NCI-H2081 (cell line): ENCODE measurements around the gene NR2C1.
"Not testable (repeated sequence)": the region's sequence is repeated elsewhere in the genome, so short reads cannot be mapped to it uniquely, and the experiment has no call there.

Experiments used
- DNase-seq, 2 experiments: peaks; one replicate each; lab custom pipeline; 2025; lab: John Stamatoyannopoulos, UW

NR2C1 gene

GRCh38 chr12:95002754-95003153 lies 70.7 kb downstream of the NR2C1 start:
- no peak for DNase-seq

DNA sequence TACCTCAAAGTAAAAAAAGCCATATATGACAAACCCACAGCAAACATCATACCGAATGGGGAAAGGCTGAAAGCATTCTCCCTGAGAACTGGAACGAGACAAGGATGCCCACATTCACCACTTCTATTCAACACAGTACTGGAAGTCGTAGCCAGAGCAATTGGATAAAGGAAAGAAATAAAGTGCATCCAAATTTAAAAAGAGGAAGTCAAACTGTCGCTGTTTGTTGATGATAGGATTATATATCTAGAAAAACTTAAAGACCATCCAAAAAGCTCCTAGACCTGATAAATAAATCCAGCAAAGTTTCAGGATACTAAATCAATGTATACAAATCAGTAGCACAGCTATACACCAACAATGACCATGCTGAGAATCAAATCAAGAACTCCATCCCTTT lies 75.1 kb downstream of the NR2C1 start:
- no peak for DNase-seq

DNA sequence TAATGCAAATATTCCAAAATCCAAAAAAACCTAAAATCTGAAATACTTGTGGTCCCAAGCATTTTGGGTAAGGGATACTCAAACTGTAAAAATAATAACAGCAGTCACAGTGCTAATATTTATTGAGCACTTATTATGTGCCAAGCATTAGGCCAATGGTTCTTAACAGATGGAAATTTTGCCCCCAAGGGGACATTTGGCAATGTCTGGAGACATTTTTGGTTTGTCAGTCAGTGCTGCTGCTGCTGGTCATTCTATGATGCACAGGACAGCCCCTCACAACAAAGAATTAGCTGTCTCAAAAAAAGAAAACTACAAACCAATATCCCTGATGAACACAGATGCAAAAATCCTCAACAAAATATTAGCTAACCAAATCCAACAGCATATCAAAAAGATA lies 75.7 kb downstream of the NR2C1 start:
- no peak for DNase-seq

DNA sequence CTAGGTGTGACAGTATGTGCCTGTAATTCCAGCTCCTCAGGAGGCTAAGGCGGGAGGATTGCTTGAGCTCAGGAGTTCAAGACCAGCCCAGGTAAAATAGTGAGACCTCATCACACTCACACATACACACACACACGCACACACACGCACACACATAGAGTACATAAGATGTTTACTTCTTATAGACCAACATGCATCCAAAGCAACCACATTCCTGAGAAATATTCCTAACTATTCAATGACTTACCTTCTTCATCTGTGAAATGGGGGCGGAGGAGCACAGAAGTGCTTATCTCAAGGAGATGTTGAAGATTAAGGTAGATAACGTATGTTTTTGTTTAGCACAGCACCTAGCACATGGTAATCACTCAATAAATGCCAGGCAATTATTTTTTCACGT lies 76.4 kb downstream of the NR2C1 start:
- no peak for DNase-seq

DNA sequence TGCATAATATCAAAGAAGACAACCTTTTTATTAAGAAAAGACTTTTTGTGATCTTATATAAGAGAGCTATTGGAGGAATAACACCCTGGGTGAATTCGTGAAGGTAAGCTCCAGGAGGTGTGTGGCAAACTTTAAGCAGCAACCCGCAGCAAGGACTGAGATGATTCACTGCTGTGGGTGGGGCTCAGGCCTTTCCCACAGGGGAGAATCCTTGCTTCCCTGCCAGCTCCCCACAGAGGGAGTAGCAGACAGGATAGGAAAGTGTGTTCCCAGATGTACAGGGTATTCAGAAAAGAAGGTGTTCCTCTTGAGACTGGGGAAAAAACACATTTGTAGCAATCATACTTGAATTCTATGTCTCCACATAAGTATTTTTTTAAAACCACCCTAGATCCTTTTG lies 79.1 kb downstream of the NR2C1 start:
- DNase-seq = no peak

GRCh38 chr12:94993855-94994254 lies 79.6 kb downstream of the NR2C1 start:
- not testable (repeated sequence) for DNase-seq

- DNase-seq = no peak
Measured at GRCh38 chr12:94990222-94990621, 83.2 kb downstream of the NR2C1 start.

DNA sequence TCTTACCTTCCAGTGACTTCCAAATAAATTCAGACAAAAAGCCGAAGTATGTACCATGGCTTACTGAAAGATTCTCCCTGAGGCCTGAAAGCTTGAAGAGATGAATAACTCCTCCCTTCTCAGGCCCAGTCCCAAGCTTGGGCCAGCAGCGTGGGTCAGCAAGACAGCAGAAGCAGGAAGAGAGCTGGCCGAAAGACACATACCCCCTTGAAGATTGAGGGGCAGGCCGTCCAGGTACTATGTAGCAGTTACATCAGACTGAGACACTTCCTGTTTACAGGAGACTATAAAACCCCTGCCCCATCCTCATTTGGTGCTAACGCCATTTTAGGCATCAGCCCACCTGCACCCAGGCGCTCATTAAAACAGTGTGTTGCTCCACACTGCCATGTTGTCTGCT lies 84.9 kb downstream of the NR2C1 start:
- DNase-seq = peak in 1 of 2 experiments; percentile 16

DNA sequence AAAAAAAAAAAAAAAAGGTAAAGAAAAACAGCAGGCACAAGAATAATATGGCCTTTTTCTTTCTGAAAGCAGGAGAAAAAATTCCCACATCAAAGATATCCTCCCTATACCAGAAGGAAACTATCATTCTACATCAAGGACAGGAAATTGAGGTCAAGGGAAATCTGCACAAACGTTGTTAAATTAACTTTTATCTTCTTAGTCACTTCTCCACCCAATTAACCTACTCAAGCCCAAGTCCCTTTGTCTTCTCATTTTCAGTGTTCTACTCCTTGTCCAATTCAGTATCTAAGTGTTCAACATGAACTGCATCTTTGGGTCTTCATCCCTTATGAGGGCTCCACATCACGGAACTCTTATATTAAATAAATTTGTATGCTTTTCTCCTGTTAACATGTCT lies 85.6 kb downstream of the NR2C1 start:
- no peak for DNase-seq

DNA sequence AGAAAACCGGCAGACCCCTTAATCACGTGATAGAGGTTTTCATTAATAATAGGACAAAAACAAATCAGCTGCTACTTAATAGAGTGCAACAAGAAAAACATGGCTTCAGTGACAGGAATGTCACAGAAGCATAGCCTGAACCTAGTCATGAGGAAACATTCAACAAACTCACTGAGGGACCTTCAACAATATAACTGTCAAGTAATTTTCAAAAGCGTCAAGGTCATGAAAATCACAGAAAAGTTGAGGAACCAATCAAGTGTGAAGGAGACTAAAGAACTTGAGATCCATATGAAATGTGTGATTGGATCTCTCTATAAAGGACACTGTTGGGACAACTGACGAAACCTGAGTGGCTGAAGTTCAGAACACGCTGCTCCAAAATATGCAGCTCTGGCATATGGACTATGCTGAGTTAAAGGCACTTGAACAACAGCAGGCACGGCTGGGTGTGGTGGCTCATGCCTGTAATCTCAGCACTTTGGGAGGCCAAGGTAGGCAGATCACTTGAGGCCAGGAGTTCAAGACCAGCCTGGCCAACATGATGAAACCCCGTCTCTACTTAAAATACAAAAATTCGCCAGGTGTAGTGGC lies 86.2 kb downstream of the NR2C1 start:
- no peak for DNase-seq

DNA sequence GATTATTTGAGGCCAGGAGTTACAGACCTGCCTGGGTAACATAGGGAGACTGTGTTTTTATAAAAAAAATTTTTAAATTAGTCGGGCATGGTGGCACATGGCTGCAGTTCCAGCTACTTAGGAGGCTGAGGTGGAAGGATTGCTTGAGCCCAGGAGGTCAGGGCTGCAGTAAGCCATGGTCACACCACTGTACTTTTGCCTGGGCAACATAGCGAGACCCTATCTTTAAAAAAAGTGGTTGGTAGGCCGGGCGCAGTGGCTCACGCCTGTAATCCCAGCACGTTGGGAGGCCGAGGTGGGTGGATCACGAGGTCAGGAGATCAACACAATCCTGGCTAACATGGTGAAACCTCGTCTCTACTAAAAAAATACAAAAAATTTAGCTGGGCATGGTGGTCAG lies 88.3 kb downstream of the NR2C1 start:
- DNase-seq = not testable (repeated sequence)

DNA sequence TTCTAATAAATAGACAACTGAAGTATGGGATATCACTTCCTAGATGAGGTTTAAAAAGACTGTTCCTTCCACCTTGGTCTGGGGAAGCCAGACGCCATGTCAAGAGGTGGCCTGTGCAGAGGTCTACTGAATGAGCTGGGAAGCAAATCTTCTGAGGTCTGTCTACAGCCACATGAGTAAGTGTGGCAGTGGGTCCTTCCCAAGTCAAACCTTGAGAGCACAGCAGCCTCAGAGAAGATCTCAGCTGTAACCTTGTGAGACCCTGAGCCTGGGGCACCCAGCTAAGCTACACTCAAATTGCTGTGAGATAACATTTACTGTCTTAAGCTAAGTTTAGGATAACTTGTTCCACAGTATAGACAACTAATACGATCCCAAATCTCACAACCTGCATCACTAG lies 90.1 kb downstream of the NR2C1 start:
- no peak for DNase-seq

- no peak for DNase-seq
Measured at GRCh38 chr12:94982456-94982855, 91.0 kb downstream of the NR2C1 start.

- peak in 1 of 2 experiments; percentile 13 for DNase-seq
Measured at GRCh38 chr12:94980577-94980976, 92.8 kb downstream of the NR2C1 start.

DNA sequence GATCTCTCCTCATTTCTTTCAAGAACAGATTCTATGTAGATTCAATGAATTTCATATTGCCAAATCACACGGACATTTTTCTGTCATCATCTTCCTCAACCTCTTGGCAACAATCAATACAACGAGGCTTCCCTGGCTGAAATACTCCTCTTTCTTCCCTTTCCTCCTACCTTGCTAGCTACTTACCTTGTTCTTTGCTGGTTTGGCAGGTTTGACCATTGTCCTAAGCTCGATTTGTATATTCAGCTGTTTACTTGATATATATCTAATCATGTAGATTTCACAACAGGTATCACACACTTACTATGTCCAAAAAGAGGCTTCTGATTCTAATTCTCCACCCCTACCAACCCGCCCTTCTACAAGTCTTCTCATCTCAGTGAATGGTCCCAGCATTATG lies 93.5 kb downstream of the NR2C1 start:
- DNase-seq = no peak

GRCh38 chr12:94977766-94978468 lies 95.5 kb downstream of the NR2C1 start:
- DNase-seq = no peak

GRCh38 chr12:94973221-94973620 lies 100.2 kb downstream of the NR2C1 start:
- DNase-seq = no peak

DNA sequence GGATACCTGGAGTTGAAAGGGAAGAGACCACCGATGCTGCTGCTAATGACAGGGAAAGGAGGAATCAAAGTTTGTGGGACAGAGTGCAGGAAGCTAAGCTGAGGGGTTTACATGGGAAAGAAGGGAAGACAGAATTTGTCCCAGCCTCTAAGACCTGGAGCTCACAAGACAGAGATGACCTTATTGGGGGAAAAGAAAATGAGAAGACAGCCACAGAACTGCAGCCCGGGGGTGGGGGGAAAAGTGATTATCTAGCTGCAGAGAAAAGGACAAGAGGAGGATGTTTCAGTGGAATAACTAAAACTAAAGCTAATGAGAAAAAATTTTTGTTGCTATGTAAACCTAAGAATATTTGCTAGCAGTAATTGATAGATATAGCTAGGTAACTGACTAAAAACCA lies 100.6 kb downstream of the NR2C1 start:
- no peak for DNase-seq

DNA sequence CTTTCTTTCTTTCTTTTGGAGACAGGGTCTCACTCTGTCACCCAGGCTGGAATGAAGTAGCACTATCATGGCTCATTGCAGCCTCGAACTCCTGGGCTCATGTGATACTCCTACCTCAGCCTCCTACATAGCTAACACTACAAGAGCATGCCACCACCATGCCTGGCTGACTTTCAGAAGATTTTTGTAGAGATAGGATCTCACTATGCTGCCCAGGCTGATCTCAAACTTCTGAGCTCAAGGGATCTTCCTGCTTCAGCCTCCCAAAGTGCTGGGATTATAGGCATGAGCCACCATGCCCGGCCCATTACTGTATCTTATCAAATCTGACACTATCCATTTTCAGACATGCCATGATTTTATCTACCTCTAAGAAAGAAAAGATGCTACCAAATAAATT lies 101.5 kb downstream of the NR2C1 start:
- DNase-seq = no peak

GRCh38 chr12:94970560-94970959 lies 102.9 kb downstream of the NR2C1 start:
- DNase-seq = no peak
